Measurements from ENCODE around the gene ASAP2. TPM values are rescaled to one million over a fixed set of nuclear protein-coding genes. Genes with fewer than 3 reads are reported as not detected.

The ASAP2 gene
- total and polyA plus RNA-seq, 9 of the 15 experiments (the other 6 are each of a cell fraction or from before 2014, with no cell fraction given) = 0.06 to 4.3 (median 3.1) TPM

DNA sequence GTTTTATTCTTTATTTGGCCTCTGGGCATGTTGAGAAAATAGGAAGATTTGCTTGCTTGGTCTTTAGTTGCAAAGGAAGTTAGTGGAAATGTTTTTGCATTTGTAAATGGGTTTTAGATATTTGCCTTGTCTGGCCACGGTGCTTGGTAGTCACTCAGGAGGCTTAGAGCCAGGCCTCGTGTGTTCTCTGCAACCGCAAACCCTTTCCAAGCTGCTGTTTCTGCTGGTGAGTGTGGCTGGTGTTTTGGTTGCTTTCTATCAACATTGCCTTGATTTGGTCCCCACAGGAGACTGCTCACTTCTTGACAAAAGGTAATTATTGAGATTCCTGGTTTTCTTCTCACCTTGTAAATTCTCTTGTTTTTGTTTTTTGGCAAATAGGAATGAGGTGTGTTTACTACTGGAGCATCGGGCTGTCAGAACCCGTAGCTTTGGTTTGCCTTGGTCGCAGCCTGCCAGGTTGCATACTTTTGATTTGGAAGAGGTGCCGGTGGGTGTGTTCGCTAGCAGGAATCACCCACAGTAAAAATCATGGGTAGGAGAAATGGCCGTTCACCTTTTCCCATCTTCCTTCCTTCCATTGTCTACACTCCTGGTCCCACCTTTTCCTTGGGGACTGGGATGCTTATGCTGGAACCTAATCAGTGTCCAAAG, 15.8 kb downstream of the ASAP2 start:
- H3K27me3 ChIP-seq (ENCODE audit: control insufficient read depth in 2 of 2, insufficient read depth in 2 of 2, low read length in 2 of 2) = peaks cover 0 to 33% of the 10 kb centered on the region in 2 experiments; a peak in 4 of 5 replicates
- H3K36me3 ChIP-seq (ENCODE audit: control insufficient read depth, insufficient read depth, low read length) = no peaks in the 10 kb centered on the region
- no peak overlapping the region for H2AFZ ChIP-seq (ENCODE audit: low read depth, low read length)
- H4K20me1 ChIP-seq (replicated peaks; ENCODE audit: control insufficient read depth, insufficient read depth, low read length) = no peaks in the 10 kb centered on the region
- FAIRE-seq (no peak), ATAC-seq (no peak), DNase-seq (ENCODE audit: extremely low read depth in 1 of 4, low spot score in 3 of 4) (no peak)
- no peak overlapping the region for H3K27ac ChIP-seq (ENCODE audit: extremely low read depth, low read depth, low read length)
- no peaks in the 10 kb centered on the region for H3K9me1 ChIP-seq (ENCODE audit: control insufficient read depth, insufficient read depth, low read length)
- POLR2A ChIA-PET = interaction anchor here (1.0 kb wide), 1 partner anchor 14 kb away, joined by 3 read pairs; no protein-coding TSS in a partner anchor
- intact Hi-C loops (cut with micrococcal nuclease) (no loop called here), in situ Hi-C loops (cut with MboI) (no loop called here)
- no peak overlapping the region for H3K9ac ChIP-seq (ENCODE audit: insufficient read depth in 1 of 2, low read depth in 2 of 2, low read length in 2 of 2)
- WGBS (ENCODE audit: insufficient coverage, low coverage, missing lambda C conversion rate) = 58% methylated on average over 8 of the region's 9 CpGs
- H3K9me3 ChIP-seq (replicated peaks; ENCODE audit: control insufficient read depth, insufficient read depth, low read depth, low read length) = no peaks in the 10 kb centered on the region
- no peak overlapping the region for H3K4me2 ChIP-seq (ENCODE audit: insufficient read depth, low read length)
- H3K4me1 ChIP-seq (replicated peaks in 1 of 2; ENCODE audit: control insufficient read depth in 2 of 2, insufficient read depth in 2 of 2, low read length in 2 of 2) = no peaks in the 10 kb centered on the region; a peak in 1 of 5 replicates
- H3K4me3 ChIP-seq = no peak overlapping the region
- CTCF ChIA-PET (ENCODE audit: low intra/inter-chr PET ratio) = no interaction called here
- no TSS peak for BruUV-seq (replicated peaks)
- no peaks in the 10 kb centered on the region for H3K79me2 ChIP-seq (ENCODE audit: control insufficient read depth, insufficient read depth, low read length)
- TF ChIP-seq ZNF444 (CRISPR knock-in tag; IDR thresholded peaks at IDR 0.05) = no peak
- TF ChIP-seq MAFG (tag; conservative IDR thresholded peaks at IDR 0.05) = no peak
- TF ChIP-seq NFATC3 (IDR thresholded peaks at IDR 0.05) = no peak
- TF ChIP-seq, protein P1, sequence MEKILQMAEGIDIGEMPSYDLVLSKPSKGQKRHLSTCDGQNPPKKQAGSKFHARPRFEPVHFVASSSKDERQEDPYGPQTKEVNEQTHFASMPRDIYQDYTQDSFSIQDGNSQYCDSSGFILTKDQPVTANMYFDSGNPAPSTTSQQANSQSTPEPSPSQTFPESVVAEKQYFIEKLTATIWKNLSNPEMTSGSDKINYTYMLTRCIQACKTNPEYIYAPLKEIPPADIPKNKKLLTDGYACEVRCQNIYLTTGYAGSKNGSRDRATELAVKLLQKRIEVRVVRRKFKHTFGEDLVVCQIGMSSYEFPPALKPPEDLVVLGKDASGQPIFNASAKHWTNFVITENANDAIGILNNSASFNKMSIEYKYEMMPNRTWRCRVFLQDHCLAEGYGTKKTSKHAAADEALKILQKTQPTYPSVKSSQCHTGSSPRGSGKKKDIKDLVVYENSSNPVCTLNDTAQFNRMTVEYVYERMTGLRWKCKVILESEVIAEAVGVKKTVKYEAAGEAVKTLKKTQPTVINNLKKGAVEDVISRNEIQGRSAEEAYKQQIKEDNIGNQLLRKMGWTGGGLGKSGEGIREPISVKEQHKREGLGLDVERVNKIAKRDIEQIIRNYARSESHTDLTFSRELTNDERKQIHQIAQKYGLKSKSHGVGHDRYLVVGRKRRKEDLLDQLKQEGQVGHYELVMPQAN (IDR thresholded peaks at IDR 0.05; ENCODE audit: borderline replicate concordance) = no peak
- TF ChIP-seq, protein P2, sequence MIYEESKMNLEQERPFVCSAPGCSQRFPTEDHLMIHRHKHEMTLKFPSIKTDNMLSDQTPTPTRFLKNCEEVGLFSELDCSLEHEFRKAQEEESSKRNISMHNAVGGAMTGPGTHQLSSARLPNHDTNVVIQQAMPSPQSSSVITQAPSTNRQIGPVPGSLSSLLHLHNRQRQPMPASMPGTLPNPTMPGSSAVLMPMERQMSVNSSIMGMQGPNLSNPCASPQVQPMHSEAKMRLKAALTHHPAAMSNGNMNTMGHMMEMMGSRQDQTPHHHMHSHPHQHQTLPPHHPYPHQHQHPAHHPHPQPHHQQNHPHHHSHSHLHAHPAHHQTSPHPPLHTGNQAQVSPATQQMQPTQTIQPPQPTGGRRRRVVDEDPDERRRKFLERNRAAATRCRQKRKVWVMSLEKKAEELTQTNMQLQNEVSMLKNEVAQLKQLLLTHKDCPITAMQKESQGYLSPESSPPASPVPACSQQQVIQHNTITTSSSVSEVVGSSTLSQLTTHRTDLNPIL (CRISPR knock-in tag; IDR thresholded peaks at IDR 0.05) = no peak
- TF ChIP-seq PTTG1 (tag; IDR thresholded peaks at IDR 0.05; ENCODE audit: low read depth) = no peak
- TF ChIP-seq, protein P3, sequence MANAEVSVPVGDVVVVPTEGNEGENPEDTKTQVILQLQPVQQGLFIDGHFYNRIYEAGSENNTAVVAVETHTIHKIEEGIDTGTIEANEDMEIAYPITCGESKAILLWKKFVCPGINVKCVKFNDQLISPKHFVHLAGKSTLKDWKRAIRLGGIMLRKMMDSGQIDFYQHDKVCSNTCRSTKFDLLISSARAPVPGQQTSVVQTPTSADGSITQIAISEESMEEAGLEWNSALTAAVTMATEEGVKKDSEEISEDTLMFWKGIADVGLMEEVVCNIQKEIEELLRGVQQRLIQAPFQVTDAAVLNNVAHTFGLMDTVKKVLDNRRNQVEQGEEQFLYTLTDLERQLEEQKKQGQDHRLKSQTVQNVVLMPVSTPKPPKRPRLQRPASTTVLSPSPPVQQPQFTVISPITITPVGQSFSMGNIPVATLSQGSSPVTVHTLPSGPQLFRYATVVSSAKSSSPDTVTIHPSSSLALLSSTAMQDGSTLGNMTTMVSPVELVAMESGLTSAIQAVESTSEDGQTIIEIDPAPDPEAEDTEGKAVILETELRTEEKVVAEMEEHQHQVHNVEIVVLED (CRISPR knock-in tag; IDR thresholded peaks at IDR 0.05) = no peak
- TF ChIP-seq LARP7 (IDR thresholded peaks at IDR 0.05) = no peak
- TF ChIP-seq, protein P4, sequence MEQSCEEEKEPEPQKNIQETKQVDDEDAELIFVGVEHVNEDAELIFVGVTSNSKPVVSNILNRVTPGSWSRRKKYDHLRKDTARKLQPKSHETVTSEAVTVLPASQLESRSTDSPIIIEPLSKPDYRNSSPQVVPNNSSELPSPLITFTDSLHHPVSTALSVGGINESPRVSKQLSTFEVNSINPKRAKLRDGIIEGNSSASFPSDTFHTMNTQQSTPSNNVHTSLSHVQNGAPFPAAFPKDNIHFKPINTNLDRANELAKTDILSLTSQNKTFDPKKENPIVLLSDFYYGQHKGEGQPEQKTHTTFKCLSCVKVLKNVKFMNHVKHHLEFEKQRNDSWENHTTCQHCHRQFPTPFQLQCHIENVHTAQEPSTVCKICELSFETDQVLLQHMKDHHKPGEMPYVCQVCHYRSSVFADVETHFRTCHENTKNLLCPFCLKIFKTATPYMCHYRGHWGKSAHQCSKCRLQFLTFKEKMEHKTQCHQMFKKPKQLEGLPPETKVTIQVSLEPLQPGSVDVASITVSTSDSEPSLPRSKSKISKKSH (CRISPR knock-in tag; IDR thresholded peaks at IDR 0.05) = no peak
- no peak for TF ChIP-seq NCOA6 (IDR thresholded peaks at IDR 0.05)
- no peak for TF ChIP-seq PCBP2 (IDR thresholded peaks at IDR 0.05; ENCODE audit: low read depth, low read length, poor library complexity, severe bottlenecking)
- no peak for TF ChIP-seq POLR2H (tag; IDR thresholded peaks at IDR 0.05; ENCODE audit: low read depth)
- no peak for TF ChIP-seq MTA2 (IDR thresholded peaks at IDR 0.05; ENCODE audit: low read depth)
- TF ChIP-seq, protein P5, sequence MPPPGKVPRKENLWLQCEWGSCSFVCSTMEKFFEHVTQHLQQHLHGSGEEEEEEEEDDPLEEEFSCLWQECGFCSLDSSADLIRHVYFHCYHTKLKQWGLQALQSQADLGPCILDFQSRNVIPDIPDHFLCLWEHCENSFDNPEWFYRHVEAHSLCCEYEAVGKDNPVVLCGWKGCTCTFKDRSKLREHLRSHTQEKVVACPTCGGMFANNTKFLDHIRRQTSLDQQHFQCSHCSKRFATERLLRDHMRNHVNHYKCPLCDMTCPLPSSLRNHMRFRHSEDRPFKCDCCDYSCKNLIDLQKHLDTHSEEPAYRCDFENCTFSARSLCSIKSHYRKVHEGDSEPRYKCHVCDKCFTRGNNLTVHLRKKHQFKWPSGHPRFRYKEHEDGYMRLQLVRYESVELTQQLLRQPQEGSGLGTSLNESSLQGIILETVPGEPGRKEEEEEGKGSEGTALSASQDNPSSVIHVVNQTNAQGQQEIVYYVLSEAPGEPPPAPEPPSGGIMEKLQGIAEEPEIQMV (tag; conservative IDR thresholded peaks at IDR 0.05; ENCODE audit: low read depth) = no peak
